Measurements from ENCODE around the gene SEPTIN8. TPM values are rescaled to one million over a fixed set of nuclear protein-coding genes. Genes with fewer than 3 reads are reported as not detected.
"Not testable (repeated sequence)": the region's sequence is repeated elsewhere in the genome, so short reads cannot be mapped to it uniquely, and the experiment has no call there.

The SEPTIN8 gene
- total RNA-seq, 1 experiment from 2014 or later, result 24.2 TPM

- Histone ChIP-seq H3K4me1 (replicated peaks; ENCODE audit: insufficient read depth) (peaks cover 5% of the 10 kb centered on the region), H3K4me2 (no peak overlapping the region), H3K4me3 (no peak overlapping the region), H4K20me1 (ENCODE audit: insufficient read depth) (no peaks in the 10 kb centered on the region), H3K79me2 (ENCODE audit: low read depth) (no peaks in the 10 kb centered on the region), H3K27me3 (ENCODE audit: insufficient read depth, low read depth) (no peaks in the 10 kb centered on the region), H3K27ac (no peak overlapping the region), H3F3A (ENCODE audit: insufficient read depth, low read depth) (no peaks in the 10 kb centered on the region), H2AFZ (no peak overlapping the region), H3K36me3 (ENCODE audit: low read depth) (no peaks in the 10 kb centered on the region), H3K9me3 (ENCODE audit: insufficient read depth, low read depth) (no peaks in the 10 kb centered on the region), H3K9me2 (ENCODE audit: insufficient read depth) (no peaks in the 10 kb centered on the region)
- DNase-seq, result no peak
- POLR2A ChIA-PET (ENCODE audit: unreplicated experiment), result no interaction called here
- CTCF ChIA-PET, result no interaction called here
- intact Hi-C loops (cut with micrococcal nuclease; ENCODE audit: unreplicated experiment), result no loop called here
- BruUV-seq (replicated peaks), result no TSS peak
- no peak for TF ChIP-seq EZH2 (IDR thresholded peaks at IDR 0.05; ENCODE audit: low read depth)
- TF ChIP-seq CTCF (conservative IDR thresholded peaks at IDR 0.05), result no peak
Measured at GRCh38 chr5:132808448-132808847, 31.4 kb upstream of the SEPTIN8 start.

GRCh38 chr5:132807163-132807838 lies 30.3 kb upstream of the SEPTIN8 start:
- intact Hi-C loops (cut with micrococcal nuclease; ENCODE audit: unreplicated experiment), result no loop called here
- POLR2A ChIA-PET (ENCODE audit: unreplicated experiment), result no interaction called here

GRCh38 chr5:132806804-132807162 lies 29.7 kb upstream of the SEPTIN8 start:
- H3K9me2 ChIP-seq (ENCODE audit: insufficient read depth); H3K27me3 ChIP-seq (ENCODE audit: insufficient read depth, low read depth); H3F3A ChIP-seq (ENCODE audit: insufficient read depth, low read depth); H3K4me2 ChIP-seq; CTCF ChIA-PET; H3K9me3 ChIP-seq (ENCODE audit: insufficient read depth, low read depth); H4K20me1 ChIP-seq (ENCODE audit: insufficient read depth); H3K4me1 ChIP-seq (replicated peaks; ENCODE audit: insufficient read depth); H3K36me3 ChIP-seq (ENCODE audit: low read depth); H3K27ac ChIP-seq; DNase-seq; H3K4me3 ChIP-seq; H2AFZ ChIP-seq; BruUV-seq (replicated peaks); POLR2A ChIA-PET (ENCODE audit: unreplicated experiment); intact Hi-C loops (cut with micrococcal nuclease; ENCODE audit: unreplicated experiment); H3K79me2 ChIP-seq (ENCODE audit: low read depth): not testable (repeated sequence)

More at GRCh38 chr5:132807163-132807838, 30.3 kb upstream of the SEPTIN8 start:
- DNase-seq, result no peak
- Histone ChIP-seq H3K4me3 (no peak overlapping the region), H2AFZ (no peak overlapping the region), H3K9me2 (ENCODE audit: insufficient read depth) (no peaks in the 10 kb centered on the region), H3K4me1 (replicated peaks; ENCODE audit: insufficient read depth) (no peaks in the 10 kb centered on the region), H3K27me3 (ENCODE audit: insufficient read depth, low read depth) (0 out of 2 replicates have a peak, but pooled peaks cover 4% of the 10 kb centered on the region), H3K36me3 (ENCODE audit: low read depth) (no peaks in the 10 kb centered on the region), H3K27ac (no peak overlapping the region), H4K20me1 (ENCODE audit: insufficient read depth) (no peaks in the 10 kb centered on the region), H3K4me2 (no peak overlapping the region), H3K79me2 (ENCODE audit: low read depth) (no peaks in the 10 kb centered on the region), H3F3A (ENCODE audit: insufficient read depth, low read depth) (no peaks in the 10 kb centered on the region), H3K9me3 (ENCODE audit: insufficient read depth, low read depth) (no peaks in the 10 kb centered on the region)
- TF ChIP-seq CTCF (conservative IDR thresholded peaks at IDR 0.05) (no peak), EZH2 (IDR thresholded peaks at IDR 0.05; ENCODE audit: low read depth) (no peak)
- no TSS peak for BruUV-seq (replicated peaks)
- CTCF ChIA-PET, result interaction anchor here (0.6 kb wide), 1 partner anchor 13 kb away, joined by 3 read pairs; no protein-coding TSS in a partner anchor

- CTCF ChIA-PET, result interaction anchor here (0.6 kb wide), 1 partner anchor 12 kb away, joined by 4 read pairs; no protein-coding TSS in a partner anchor
- H2AFZ ChIP-seq; POLR2A ChIA-PET (ENCODE audit: unreplicated experiment); H3K4me1 ChIP-seq (replicated peaks; ENCODE audit: insufficient read depth); intact Hi-C loops (cut with micrococcal nuclease; ENCODE audit: unreplicated experiment); H3K4me3 ChIP-seq; H3K27ac ChIP-seq; H3K36me3 ChIP-seq (ENCODE audit: low read depth); H4K20me1 ChIP-seq (ENCODE audit: insufficient read depth); DNase-seq; H3K9me3 ChIP-seq (ENCODE audit: insufficient read depth, low read depth); H3K27me3 ChIP-seq (ENCODE audit: insufficient read depth, low read depth); BruUV-seq (replicated peaks); H3K4me2 ChIP-seq; H3F3A ChIP-seq (ENCODE audit: insufficient read depth, low read depth); H3K79me2 ChIP-seq (ENCODE audit: low read depth); H3K9me2 ChIP-seq (ENCODE audit: insufficient read depth): not testable (repeated sequence)
Measured at GRCh38 chr5:132805872-132806271, 28.8 kb upstream of the SEPTIN8 start.

GRCh38 chr5:132804219-132804618 lies 27.2 kb upstream of the SEPTIN8 start:
- H4K20me1 ChIP-seq (ENCODE audit: insufficient read depth); H3K79me2 ChIP-seq (ENCODE audit: low read depth); H3K4me3 ChIP-seq; H3K27ac ChIP-seq; H3K4me2 ChIP-seq; H3K4me1 ChIP-seq (replicated peaks; ENCODE audit: insufficient read depth); POLR2A ChIA-PET (ENCODE audit: unreplicated experiment); H3K27me3 ChIP-seq (ENCODE audit: insufficient read depth, low read depth); H2AFZ ChIP-seq; intact Hi-C loops (cut with micrococcal nuclease; ENCODE audit: unreplicated experiment); H3K36me3 ChIP-seq (ENCODE audit: low read depth); H3F3A ChIP-seq (ENCODE audit: insufficient read depth, low read depth); H3K9me3 ChIP-seq (ENCODE audit: insufficient read depth, low read depth); DNase-seq; BruUV-seq (replicated peaks); CTCF ChIA-PET; H3K9me2 ChIP-seq (ENCODE audit: insufficient read depth): not testable (repeated sequence)

GRCh38 chr5:132802685-132803066 lies 25.6 kb upstream of the SEPTIN8 start:
- H3K4me2 ChIP-seq; H2AFZ ChIP-seq; DNase-seq; CTCF ChIA-PET; H3K27me3 ChIP-seq (ENCODE audit: insufficient read depth, low read depth); H3K9me2 ChIP-seq (ENCODE audit: insufficient read depth); H3F3A ChIP-seq (ENCODE audit: insufficient read depth, low read depth); H3K9me3 ChIP-seq (ENCODE audit: insufficient read depth, low read depth); POLR2A ChIA-PET (ENCODE audit: unreplicated experiment); H3K4me3 ChIP-seq; BruUV-seq (replicated peaks); H3K4me1 ChIP-seq (replicated peaks; ENCODE audit: insufficient read depth); H3K36me3 ChIP-seq (ENCODE audit: low read depth); H3K79me2 ChIP-seq (ENCODE audit: low read depth); intact Hi-C loops (cut with micrococcal nuclease; ENCODE audit: unreplicated experiment); H3K27ac ChIP-seq; H4K20me1 ChIP-seq (ENCODE audit: insufficient read depth): not testable (repeated sequence)

Measured in PC-9 (cell line).